IMR-90 (cell line): ENCODE data around the gene BMERB1. TPM values are rescaled to one million over a fixed set of nuclear protein-coding genes. Genes with fewer than 3 reads are reported as not detected.
"Not testable (repeated sequence)": the region's sequence is repeated elsewhere in the genome, so short reads cannot be mapped to it uniquely, and the experiment has no call there.

Source experiments
- ATAC-seq: fragments of 200-7000 bp; cut with Tn5 transposase; 2 replicates; pipeline ENCODE4 v1.9.1; 2020; ENCODE audit warnings: low read depth, mild to moderate bottlenecking, moderate library complexity
- BruUV-seq: library from RNA; stranded (reverse); fragments of 400-500 nt; replicated peaks from 2 replicates; lab custom pipeline; 2021; lab: Mats Ljungman, UMichigan
- CTCF ChIA-PET: fragments of 300-600 bp; formaldehyde crosslinking; extraction: SDS; loops from one replicate; lab custom pipeline; 2021; ENCODE audit warnings: antibody characterized with exemption; lab: Yijun Ruan, JAX
- POLR2A ChIA-PET: fragments of 300-600 bp; sonication (Branson Sonifier 250); formaldehyde crosslinking; loops from one replicate; lab custom pipeline; 2022; ENCODE audit warnings: antibody characterized with exemption; ENCODE audit not compliant: unreplicated experiment; lab: Charles Lee
- DNase-seq: peaks from one replicate; pipeline ENCODE4 v3.0.0; 2013
- H2AFZ ChIP-seq: replicated peaks from 2 replicates; pipeline ENCODE3; 2013; ENCODE audit warnings: low read length, mild to moderate bottlenecking; ENCODE audit not compliant: poor library complexity
- H2AK5ac ChIP-seq: 2 replicates; pipeline ENCODE4 v1.6.1; 2013; ENCODE audit warnings: low read depth, low read length, inconsistent platforms
- H2AK9ac ChIP-seq: replicated peaks from 2 replicates; pipeline ENCODE3; 2013; ENCODE audit warnings: mild to moderate bottlenecking, low read depth, low read length, moderate library complexity; ENCODE audit not compliant: poor library complexity
- H2BK120ac ChIP-seq: 2 replicates; pipeline ENCODE4 v1.6.1; 2013; ENCODE audit warnings: low read depth, low read length, inconsistent platforms
- H2BK15ac ChIP-seq: 3 replicates; pipeline ENCODE4 v1.6.1; 2013; ENCODE audit warnings: low read depth, low read length, inconsistent platforms
- H2BK20ac ChIP-seq: 2 replicates; pipeline ENCODE4 v1.6.1; 2013; ENCODE audit warnings: low read depth, mild to moderate bottlenecking, inconsistent platforms, low read length, moderate library complexity
- H2BK5ac ChIP-seq: 2 replicates; pipeline ENCODE4 v1.6.1; 2013; ENCODE audit warnings: mild to moderate bottlenecking, low read depth, low read length, inconsistent platforms; ENCODE audit not compliant: poor library complexity, severe bottlenecking
- H3K14ac ChIP-seq: replicated peaks from 2 replicates; pipeline ENCODE4 v1.6.1; 2013; ENCODE audit warnings: low read depth, low read length, inconsistent platforms
- H3K18ac ChIP-seq: 2 replicates; pipeline ENCODE4 v1.6.1; 2013; ENCODE audit warnings: low read depth, low read length, control low read depth
- H3K23ac ChIP-seq: 2 replicates; pipeline ENCODE4 v1.6.1; 2013; ENCODE audit warnings: low read depth, low read length, inconsistent platforms
- H3K27ac ChIP-seq: 2 replicates; pipeline ENCODE4 v1.5.1; 2013; ENCODE audit warnings: mild to moderate bottlenecking, control low read depth, low read length; ENCODE audit not compliant: insufficient read depth
- H3K27me3 ChIP-seq: 2 replicates; pipeline ENCODE4 v1.6.1; 2013; ENCODE audit warnings: low read length; ENCODE audit not compliant: control insufficient read depth, insufficient read depth
- H3K36me3 ChIP-seq: 2 replicates; pipeline ENCODE4 v1.6.1; 2013; ENCODE audit warnings: low read length, mixed read lengths; ENCODE audit not compliant: control insufficient read depth, insufficient read depth
- H3K4ac ChIP-seq: 2 replicates; pipeline ENCODE4 v1.6.1; 2013; ENCODE audit warnings: low read depth, low read length, inconsistent platforms
- H3K4me1 ChIP-seq: 2 replicates; pipeline ENCODE4 v1.6.1; 2013; ENCODE audit warnings: low read length, mixed read lengths; ENCODE audit not compliant: control insufficient read depth, insufficient read depth
- H3K4me2 ChIP-seq: 2 replicates; pipeline ENCODE4 v1.6.1; 2013; ENCODE audit warnings: low read depth, mild to moderate bottlenecking, control low read depth, low read length, moderate library complexity
- H3K4me3 ChIP-seq: 2 replicates; pipeline ENCODE4 v1.5.1; 2013; ENCODE audit warnings: low read depth, mild to moderate bottlenecking, control low read depth, low read length, moderate library complexity; ENCODE audit not compliant: insufficient read depth
- H3K56ac ChIP-seq: 2 replicates; pipeline ENCODE4 v1.6.1; 2013; ENCODE audit warnings: low read length, inconsistent platforms; ENCODE audit not compliant: insufficient read depth; ENCODE audit errors: extremely low read depth
- H3K79me1 ChIP-seq, 2 experiments: 2 replicates each; pipeline ENCODE4 v1.6.1; 2013; ENCODE audit warnings: low read length in 2 of 2, inconsistent platforms in 1 of 2, low read depth in 1 of 2
- H3K9ac ChIP-seq: 2 replicates; pipeline ENCODE4 v1.6.1; 2013; ENCODE audit warnings: low read depth, low read length, control low read depth
- H3K9me1 ChIP-seq: 2 replicates; pipeline ENCODE4 v1.6.1; 2013; ENCODE audit warnings: low read length, inconsistent platforms; ENCODE audit not compliant: insufficient read depth
- H3K9me3 ChIP-seq: 2 replicates; pipeline ENCODE4 v1.6.1; 2013; ENCODE audit warnings: low read length; ENCODE audit not compliant: control insufficient read depth, insufficient read depth
- H4K20me1 ChIP-seq: 2 replicates; pipeline ENCODE4 v1.6.1; 2013; ENCODE audit warnings: low read length, inconsistent platforms; ENCODE audit not compliant: insufficient read depth
- H4K5ac ChIP-seq: 2 replicates; pipeline ENCODE4 v1.6.1; 2013; ENCODE audit warnings: mild to moderate bottlenecking, low read depth, low read length, control low read depth
- H4K8ac ChIP-seq, 2 experiments: 2 replicates each; pipeline ENCODE4 v1.6.1; 2013; ENCODE audit warnings: low read depth in 2 of 2, low read length in 2 of 2, control low read depth in 1 of 2, inconsistent platforms in 1 of 2
- H4K91ac ChIP-seq: 2 replicates; pipeline ENCODE4 v1.6.1; 2013; ENCODE audit warnings: low read depth, low read length, inconsistent platforms; ENCODE audit not compliant: insufficient read depth
- MAFK ChIP-seq: IDR thresholded peaks from 2 replicates; pipeline ENCODE4 v1.6.1; 2012; ENCODE audit warnings: low read depth, low read length, improper control_type of control experiment
- WGBS, 2 experiments: methylation state at CpG; one replicate each; pipeline versions ENCODE4 v1.1.5 to v1.1.7; 2013; ENCODE audit warnings: missing lambda C conversion rate in 2 of 2; ENCODE audit not compliant: insufficient read length in 1 of 2; ENCODE audit errors: extremely low coverage in 2 of 2; 5-methylcytosine and 5-hydroxymethylcytosine counted together
- dilution Hi-C: fragments of 300-500 bp; cut with HindIII; formaldehyde crosslinking; loops from one replicate; pipeline ENCODE4 v1.14.3; 2018; ENCODE audit warnings: low sequenced_read_pairs; ENCODE audit not compliant: unreplicated experiment
- in situ Hi-C: fragments of 300-500 bp; cut with MboI; formaldehyde crosslinking; loops from 3 replicates; pipeline ENCODE4 v1.14.3; 2019; ENCODE audit warnings: low sequenced_read_pairs, inconsistent platforms, mixed read lengths
- intact Hi-C: fragments of 100-400 bp; cut with micrococcal nuclease; formaldehyde crosslinking; loops from 2 replicates; pipeline ENCODE4 v1.10.0; 2022
- polyA plus RNA-seq, 3 experiments: library from polyadenylated mRNA; depleted of rRNA; stranded (reverse); fragments of >200 nt; gene quantifications; 2 replicates each; pipeline ENCODE4 v1.2.3, GENCODE V29; 2012; ENCODE audit warnings: low replicate concordance in 1 of 3
- total RNA-seq: library from RNA; depleted of rRNA; stranded (reverse); fragments of >200 nt; gene quantifications from 2 replicates; pipeline ENCODE4 v1.2.3, GENCODE V29; 2012

Gene BMERB1
- total and polyA plus RNA-seq, 2 of the 4 experiments (the other 2 are of a cell fraction): 22.6 to 32.9 TPM

DNA sequence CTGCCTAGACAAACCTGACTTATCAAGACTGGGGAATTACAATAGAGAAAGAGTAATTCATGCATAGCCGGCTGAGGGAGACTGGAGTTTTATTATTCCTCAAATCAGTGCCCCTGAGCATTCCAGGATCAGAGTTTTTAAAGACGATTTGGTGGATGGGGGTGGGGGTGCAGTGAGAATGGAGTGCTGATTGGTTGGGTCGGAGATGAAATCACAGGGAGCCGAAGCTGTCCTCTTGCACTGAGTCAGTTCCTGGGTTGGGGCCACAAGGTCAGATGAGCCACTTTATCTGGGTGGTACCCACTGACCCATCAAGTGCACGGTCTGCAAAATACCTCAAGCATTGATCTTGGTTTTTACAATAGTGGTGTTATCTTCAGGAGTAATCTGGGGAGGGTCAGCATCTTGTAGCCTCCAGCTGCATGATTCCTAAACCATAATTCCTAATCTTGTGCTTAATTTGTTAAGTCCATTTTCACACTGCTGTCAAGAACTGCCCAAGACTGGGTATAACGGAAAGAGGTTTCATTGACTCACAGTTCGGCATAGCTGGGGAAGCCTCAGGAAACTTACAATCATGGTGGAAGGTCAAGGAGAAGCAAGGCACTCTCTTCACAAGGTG is 139.0 kb downstream of the BMERB1 start:
- POLR2A ChIA-PET: no interaction called here
- no peak overlapping the region for H3K56ac ChIP-seq

DNA sequence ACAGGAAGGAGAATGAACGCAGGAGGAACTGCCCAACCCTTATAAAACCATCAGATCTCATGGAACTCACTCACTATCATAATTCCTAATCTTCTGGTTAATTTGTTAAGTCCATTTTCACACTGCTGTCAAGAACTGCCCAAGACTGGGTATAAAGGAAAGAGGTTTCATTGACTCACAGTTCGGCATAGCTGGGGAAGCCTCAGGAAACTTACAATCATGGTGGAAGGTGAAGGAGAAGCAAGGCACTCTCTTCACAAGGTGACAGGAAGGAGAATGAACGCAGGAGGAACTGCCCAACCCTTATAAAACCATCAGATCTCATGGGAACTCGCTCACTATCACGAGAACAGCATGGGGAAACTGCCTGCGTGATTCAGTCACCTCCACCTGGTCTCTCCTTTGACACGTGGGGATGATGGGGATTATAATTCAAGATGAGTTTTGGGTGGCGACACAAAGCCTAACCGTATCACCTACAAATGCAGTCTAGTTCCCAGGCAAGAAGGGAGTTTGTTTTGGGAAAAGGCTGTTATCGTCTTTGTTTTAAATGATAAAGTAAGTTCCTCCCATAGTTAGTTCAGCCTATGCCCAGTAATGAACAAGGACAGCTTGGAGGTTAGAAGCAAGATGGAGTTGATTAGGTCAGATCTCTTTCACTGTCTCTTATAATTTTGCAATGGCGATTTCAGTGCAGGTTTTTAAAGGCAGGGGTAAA is 139.7 kb downstream of the BMERB1 start:
- H3K27me3 ChIP-seq, POLR2A ChIA-PET, H3K23ac ChIP-seq, H3K27ac ChIP-seq, in situ Hi-C loops, H3K79me1 ChIP-seq, H4K5ac ChIP-seq, H3K56ac ChIP-seq, BruUV-seq, H4K91ac ChIP-seq, H2BK5ac ChIP-seq, H2AK9ac ChIP-seq, H3K9ac ChIP-seq, H2BK20ac ChIP-seq, H3K9me3 ChIP-seq, H2AK5ac ChIP-seq, ATAC-seq, dilution Hi-C loops, H3K14ac ChIP-seq, H4K20me1 ChIP-seq, H4K8ac ChIP-seq, H2AFZ ChIP-seq, CTCF ChIA-PET, H3K4ac ChIP-seq, H3K18ac ChIP-seq, H2BK15ac ChIP-seq, H3K4me2 ChIP-seq, DNase-seq, H3K4me3 ChIP-seq, H3K9me1 ChIP-seq, intact Hi-C loops, H2BK120ac ChIP-seq: not testable (repeated sequence)
- Histone ChIP-seq H3K4me1 (peaks cover 12% of the 10 kb centered on the region), H3K36me3 (peaks cover 13% of the 10 kb centered on the region)
- no CpG with 5 or more reads among the region's 11 CpGs for WGBS, 2 experiments

More for the DNA sequence above, 139.0 kb downstream of the BMERB1 start:
- Histone ChIP-seq H2AFZ (no peak overlapping the region), H3K9me3 (no peaks in the 10 kb centered on the region), H2BK5ac (no peak overlapping the region), H3K9ac (no peak overlapping the region), H3K4me2 (no peak overlapping the region), H4K5ac (no peak overlapping the region; the same call in 1 of the 2 replicates), H4K20me1 (no peaks in the 10 kb centered on the region), H3K79me1 (peaks cover 0 to 8% of the 10 kb centered on the region in 2 experiments; a peak in 3 of 4 replicates), H3K27me3 (no peaks in the 10 kb centered on the region), H2BK120ac (no peak overlapping the region), H2AK9ac (no peak overlapping the region), H3K36me3 (peaks cover 15% of the 10 kb centered on the region), H3K23ac (no peak overlapping the region), H4K8ac (no peak overlapping the region), H2BK20ac (no peak overlapping the region), H3K9me1 (peaks cover 7% of the 10 kb centered on the region), H3K4me1 (peaks cover 12% of the 10 kb centered on the region), H3K4ac (no peak overlapping the region), H3K4me3 (no peak overlapping the region), H3K27ac (no peak overlapping the region), H3K18ac (no peak overlapping the region), H4K91ac (no peak overlapping the region), H2BK15ac (no peak overlapping the region), H2AK5ac (no peak overlapping the region), H3K14ac (no peak overlapping the region)
- CTCF ChIA-PET: no interaction called here
- dilution Hi-C loops (no loop called here), intact Hi-C loops (no loop called here), in situ Hi-C loops (no loop called here)
- WGBS, 2 experiments: no CpG with 5 or more reads among the region's 7 CpGs
- no peak for TF ChIP-seq MAFK
- ATAC-seq (no peak), DNase-seq (no peak)
- BruUV-seq: no TSS peak
